ENCODE results near the gene CD200. TPM values are rescaled to one million over a fixed set of nuclear protein-coding genes. Genes with fewer than 3 reads are reported as not detected.

Gene CD200
- total and polyA plus RNA-seq, 7 donors: 0.59 to 1.5 (median 0.68) TPM

DNA sequence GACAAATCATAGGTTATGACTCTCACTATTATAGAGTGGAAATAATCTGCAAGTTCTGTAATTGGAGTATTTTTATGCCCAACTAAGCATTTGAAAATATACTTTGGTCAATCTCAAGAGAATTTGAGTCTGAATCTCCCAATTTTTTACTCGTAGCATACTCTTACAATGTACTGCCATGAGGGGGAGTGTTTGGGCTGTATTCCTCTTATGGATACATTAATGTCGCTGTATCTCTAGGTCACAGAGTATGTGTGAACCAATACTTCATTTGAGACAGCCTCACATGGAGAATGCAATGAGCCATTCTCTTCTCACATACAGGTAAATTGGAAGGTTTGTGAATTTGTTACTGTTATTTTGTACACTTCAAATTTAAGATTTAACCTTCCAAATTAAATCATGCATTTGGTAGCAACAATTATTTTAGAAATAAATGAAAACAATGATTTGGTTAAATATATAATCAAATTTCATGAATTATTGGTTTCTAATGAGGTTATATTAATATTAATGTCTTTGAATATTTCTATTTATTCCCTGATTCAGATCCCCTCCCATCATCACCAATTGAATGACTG lies 5.5 kb upstream of the CD200 start:
- no peak overlapping the region for H3K4me3 ChIP-seq
- H3K27ac ChIP-seq: no peak overlapping the region
- ATAC-seq (peak in 3 of 4 donors; percentile 49 to 54 (median 52)), DNase-seq (no peak)
- H3K4me1 ChIP-seq: no peaks in the 10 kb centered on the region
- H3K27me3 ChIP-seq (ENCODE audit: insufficient read depth in 3 of 3, low read length in 2 of 3): no peaks in the 10 kb centered on the region
- intact Hi-C loops (cut with DNase I): loop anchor here in 1 of 2 donors (10.0 kb wide), 1 partner anchor 187 kb away; no protein-coding TSS in a partner anchor
- H3K36me3 ChIP-seq (ENCODE audit: insufficient read depth in 1 of 2, low read depth in 1 of 2): no peaks in the 10 kb centered on the region
- WGBS, 3 donors: 1 to 3% (median 2%) methylated on average over 2 of the region's 2 CpGs
- TF ChIP-seq CTCF (IDR thresholded peaks at IDR 0.05): peak; percentile 43
- no peaks in the 10 kb centered on the region for H3K9me3 ChIP-seq

GRCh38 chr3:112331851-112332250 lies 1.1 kb upstream of the CD200 start:
- TF ChIP-seq CTCF (IDR thresholded peaks at IDR 0.05): no peak
- ATAC-seq (no peak), DNase-seq (no peak)
- no peaks in the 10 kb centered on the region for H3K9me3 ChIP-seq
- peaks cover 0 to 3% (median 0%) of the 10 kb centered on the region in 3 donors for H3K27me3 ChIP-seq (ENCODE audit: insufficient read depth in 3 of 3, low read length in 2 of 3)
- no peak overlapping the region for H3K27ac ChIP-seq
- no peak overlapping the region for H3K4me3 ChIP-seq
- 93 to 96% (median 93%) methylated on average over 3 to 4 of the region's 4 CpGs for WGBS, 3 donors
- H3K36me3 ChIP-seq (ENCODE audit: insufficient read depth in 1 of 2, low read depth in 1 of 2): no peaks in the 10 kb centered on the region
- H3K4me1 ChIP-seq: no peaks in the 10 kb centered on the region
- intact Hi-C loops (cut with DNase I): no loop called here

DNA sequence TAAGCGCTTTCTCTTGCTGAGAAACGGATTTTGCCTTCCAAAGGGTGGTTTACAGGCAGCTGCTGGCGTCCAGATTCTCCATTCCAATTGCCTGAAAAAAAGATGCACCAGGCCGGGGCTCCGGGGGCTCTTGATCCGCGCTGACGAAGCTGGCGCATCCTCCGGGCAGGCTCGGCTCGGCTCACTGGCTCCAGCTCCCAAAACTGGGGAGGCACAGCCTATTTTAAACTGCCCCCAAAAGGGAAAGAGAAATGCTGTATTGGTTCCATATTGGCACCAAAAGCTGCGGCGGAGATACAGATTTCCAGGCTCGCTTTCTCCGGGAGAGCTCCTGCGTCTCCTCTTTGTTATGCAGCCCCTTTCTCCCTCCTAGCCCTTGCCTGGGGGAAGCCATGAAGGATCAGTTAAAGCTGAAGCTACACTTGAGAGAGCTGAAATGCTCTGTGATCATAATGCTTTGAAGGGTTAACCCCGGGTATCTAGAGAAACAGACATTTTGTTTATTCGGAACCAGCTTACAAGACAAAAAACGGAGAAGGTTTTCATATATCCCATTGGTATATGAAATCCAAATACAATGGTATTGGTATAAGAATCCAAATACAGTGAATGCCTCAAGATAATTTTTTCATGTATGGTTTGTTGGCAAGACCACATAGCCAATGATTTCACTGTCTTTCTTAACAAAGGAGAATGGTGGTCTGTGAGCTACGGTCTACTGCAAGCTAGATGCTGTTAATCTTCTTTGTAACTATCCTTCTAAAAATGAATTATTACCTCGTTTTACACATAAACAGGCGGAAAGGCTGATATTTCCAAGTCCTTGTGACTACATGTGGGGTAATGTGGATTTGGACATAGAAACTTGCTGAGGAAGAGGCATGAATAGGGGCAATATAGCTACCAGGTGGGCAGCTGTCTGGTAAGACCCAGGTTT lies 693 bp downstream of the CD200 start:
- H3K4me1 ChIP-seq: no peaks in the 10 kb centered on the region
- TF ChIP-seq CTCF (IDR thresholded peaks at IDR 0.05): no peak
- ATAC-seq (no peak), DNase-seq (no peak)
- 4 to 7% (median 4%) methylated on average over 23 of the region's 23 CpGs for WGBS, 3 donors
- H3K27me3 ChIP-seq (ENCODE audit: insufficient read depth in 3 of 3, low read length in 2 of 3): peaks cover 0 to 3% (median 0%) of the 10 kb centered on the region in 3 donors
- peak overlapping the region; percentile 64 for H3K4me3 ChIP-seq
- H3K36me3 ChIP-seq (ENCODE audit: insufficient read depth in 1 of 2, low read depth in 1 of 2): no peaks in the 10 kb centered on the region
- no peaks in the 10 kb centered on the region for H3K9me3 ChIP-seq
- intact Hi-C loops (cut with DNase I): no loop called here
- H3K27ac ChIP-seq: peak overlapping the region; percentile 39

GRCh38 chr3:112334691-112335433 lies 1.9 kb downstream of the CD200 start:
- Histone ChIP-seq H3K9me3 (no peaks in the 10 kb centered on the region), H3K4me3 (peak overlapping the region; percentile 64), H3K27ac (no peak overlapping the region), H3K27me3 (ENCODE audit: insufficient read depth in 3 of 3, low read length in 2 of 3) (peaks cover 0 to 3% (median 0%) of the 10 kb centered on the region in 3 donors), H3K36me3 (ENCODE audit: insufficient read depth in 1 of 2, low read depth in 1 of 2) (no peaks in the 10 kb centered on the region), H3K4me1 (no peaks in the 10 kb centered on the region)
- ATAC-seq (no peak), DNase-seq (no peak)
- intact Hi-C loops (cut with DNase I): no loop called here
- TF ChIP-seq CTCF (IDR thresholded peaks at IDR 0.05): no peak
- WGBS, 3 donors: 34 to 41% (median 36%) methylated on average over 6 of the region's 6 CpGs

Measured in psoas muscle (tissue), 8 donors.